Esophagus muscularis mucosa (tissue), 4 donors: ENCODE results near the gene ERBIN. TPM values are rescaled to one million over a fixed set of nuclear protein-coding genes. Genes with fewer than 3 reads are reported as not detected.
"Not testable (repeated sequence)": the region's sequence is repeated elsewhere in the genome, so short reads cannot be mapped to it uniquely, and the experiment has no call there.

ENCODE experiments used
- DNase-seq: peaks from one replicate; pipeline ENCODE4 v3.0.0-alpha.2; 2017; ENCODE audit errors: extremely low spot score
- H3K27ac ChIP-seq, 4 donors: fragments of 200-600 bp; sonication (generic); replicated peaks in 1 of 4; 1 replicate in 3 of 4; 2 replicates in 1 of 4; pipeline ENCODE4 v1.5.1; 2016 to 2019; ENCODE audit warnings: mild to moderate bottlenecking in 1 of 4
- H3K27me3 ChIP-seq, 4 donors: fragments of 200-600 bp; sonication (generic); one replicate each; pipeline versions ENCODE4 v1.5.1 to v1.6.0; 2016 to 2019
- H3K36me3 ChIP-seq, 4 donors: fragments of 200-600 bp; sonication (generic); one replicate each; pipeline ENCODE4 v1.5.1; 2016 to 2019
- H3K4me1 ChIP-seq, 4 donors: fragments of 200-600 bp; sonication (generic); one replicate each; pipeline ENCODE4 v1.5.1; 2016 to 2019
- H3K4me3 ChIP-seq, 4 donors: fragments of 200-600 bp; sonication (generic); 1 replicate in 2 of 4; 2 replicates in 2 of 4; pipeline ENCODE4 v1.5.1; 2016 to 2019; ENCODE audit warnings: mild to moderate bottlenecking in 4 of 4, moderate library complexity in 1 of 4
- H3K9me3 ChIP-seq, 4 donors: fragments of 200-600 bp; sonication (generic); 1 replicate in 3 of 4; 2 replicates in 1 of 4; pipeline ENCODE4 v1.5.1; 2016 to 2019
- CTCF ChIP-seq, 3 experiments: fragments of 200-600 bp in 2 of 3; fragments of 450-650 bp in 1 of 3; sonication (generic) in 2 of 3; IDR thresholded peaks; one replicate each; pipeline ENCODE4 v1.5.1; 2017 to 2019; ENCODE audit warnings: antibody characterized with exemption in 3 of 3, mild to moderate bottlenecking in 2 of 3, moderate library complexity in 1 of 3
- EP300 ChIP-seq: sonication (generic); formaldehyde crosslinking; IDR thresholded peaks from one replicate; pipeline ENCODE4 v1.6.1; 2017; ENCODE audit warnings: antibody characterized with exemption
- POLR2A ChIP-seq: fragments of 450-650 bp; IDR thresholded peaks from one replicate; pipeline ENCODE4 v1.6.1; 2017; ENCODE audit warnings: antibody characterized with exemption, moderate library complexity, mild to moderate bottlenecking, low read depth
- POLR2AphosphoS5 ChIP-seq, 2 donors: sonication (generic); formaldehyde crosslinking; IDR thresholded peaks; one replicate each; pipeline ENCODE4 v1.6.1; 2017; ENCODE audit warnings: antibody characterized with exemption in 2 of 2
- WGBS: methylation state at CpG from one replicate; pipeline ENCODE4 v1.1.5; 2018; 5-methylcytosine and 5-hydroxymethylcytosine counted together
- intact Hi-C: fragments of 100-400 bp; cut with DNase I; formaldehyde crosslinking; loops from one replicate; pipeline ENCODE4 v1.15.1; 2023
- total RNA-seq, 4 donors: library from RNA; depleted of rRNA; stranded (reverse); fragments of >200 nt; gene quantifications; one replicate each; pipeline versions ENCODE4 v1.1.0 to v1.2.1, GENCODE V29; 2016

The ERBIN gene
- total RNA-seq, 4 donors from 2014 or later = 46.9 to 67.7 (median 55.2) TPM

DNA sequence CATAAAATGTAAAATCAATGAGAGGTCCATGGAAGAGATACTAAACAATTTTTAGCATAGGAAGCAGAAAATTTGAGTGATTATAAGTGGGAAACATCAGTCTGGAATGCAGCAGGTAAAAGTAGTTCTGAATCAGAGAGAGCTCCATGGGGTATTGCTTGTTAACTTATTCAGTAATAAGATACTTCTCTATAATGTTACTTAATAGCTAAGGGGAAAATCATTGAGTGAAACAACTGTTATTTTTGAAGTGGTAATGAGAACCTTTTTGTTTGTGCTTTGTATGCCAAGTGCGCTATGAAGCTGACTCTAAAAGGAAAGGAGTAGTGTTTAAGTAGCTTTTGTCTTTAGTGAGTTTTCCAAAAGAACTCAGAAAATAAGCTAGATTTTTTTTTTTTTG is 95.2 kb downstream of the ERBIN start:
- 100% methylated on average over 1 of the region's 1 CpG for WGBS
- Histone ChIP-seq H3K27ac (no peak overlapping the region), H3K27me3 (no peaks in the 10 kb centered on the region), H3K4me1 (no peaks in the 10 kb centered on the region), H3K9me3 (no peaks in the 10 kb centered on the region), H3K36me3 (peaks cover 0 to 40% (median 16%) of the 10 kb centered on the region in 4 donors), H3K4me3 (no peak overlapping the region)
- intact Hi-C loops = no loop called here
- no peak for DNase-seq
- TF ChIP-seq CTCF (IDR thresholded peaks at IDR 0.05) = no peak
- no peak for TF ChIP-seq POLR2AphosphoS5 (IDR thresholded peaks at IDR 0.05)
- TF ChIP-seq POLR2A = no peak
- no peak for TF ChIP-seq EP300

- WGBS = 100% methylated on average over 1 of the region's 1 CpG
Observed at GRCh38 chr5:66039296-66039695, 112.9 kb downstream of the ERBIN start.

DNA sequence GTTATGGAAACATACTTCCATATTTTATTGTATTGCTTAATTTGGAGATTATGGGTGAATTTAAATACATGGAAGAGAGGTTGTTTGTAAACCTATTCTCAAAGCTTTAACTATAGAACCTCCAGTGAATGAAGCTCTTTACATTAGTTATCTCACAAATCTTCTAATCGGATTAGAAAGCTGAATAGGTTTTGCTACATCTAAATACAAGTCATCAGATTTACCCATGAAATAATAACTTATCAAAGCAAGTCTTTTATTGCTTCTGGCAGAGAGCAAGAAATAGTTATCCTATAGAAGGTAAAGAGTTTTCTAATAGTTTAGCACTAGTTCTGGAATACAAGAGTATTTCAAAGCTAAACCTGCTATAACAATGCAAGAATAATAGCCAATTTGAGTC is 113.3 kb downstream of the ERBIN start:
- intact Hi-C loops = loop anchor here (10.0 kb wide), 1 partner anchor 115 kb away; the partner anchor contains the start of gene ERBIN
- Histone ChIP-seq H3K27ac (no peak overlapping the region), H3K4me3 (no peak overlapping the region), H3K36me3 (peaks cover 14 to 65% (median 48%) of the 10 kb centered on the region in 4 donors), H3K4me1 (peaks cover 0 to 9% (median 8%) of the 10 kb centered on the region in 4 donors), H3K9me3 (no peaks in the 10 kb centered on the region), H3K27me3 (no peaks in the 10 kb centered on the region)
- DNase-seq = no peak
- TF ChIP-seq EP300 = no peak
- TF ChIP-seq CTCF (IDR thresholded peaks at IDR 0.05) = no peak
- TF ChIP-seq POLR2A = no peak
- no peak for TF ChIP-seq POLR2AphosphoS5 (IDR thresholded peaks at IDR 0.05)
- 92% methylated on average over 1 of the region's 1 CpG for WGBS

More at GRCh38 chr5:66039296-66039695, 112.9 kb downstream of the ERBIN start:
- peaks cover 0 to 9% (median 8%) of the 10 kb centered on the region in 4 donors for H3K4me1 ChIP-seq
- no peak overlapping the region for H3K27ac ChIP-seq
- no peak overlapping the region for H3K4me3 ChIP-seq
- no peaks in the 10 kb centered on the region for H3K27me3 ChIP-seq
- H3K9me3 ChIP-seq = no peaks in the 10 kb centered on the region
- no peak for DNase-seq
- peaks cover 10 to 65% (median 46%) of the 10 kb centered on the region in 4 donors for H3K36me3 ChIP-seq
- no peak for TF ChIP-seq CTCF (IDR thresholded peaks at IDR 0.05)
- no peak for TF ChIP-seq POLR2A
- no peak for TF ChIP-seq POLR2AphosphoS5 (IDR thresholded peaks at IDR 0.05)
- TF ChIP-seq EP300 = no peak
- intact Hi-C loops = no loop called here

GRCh38 chr5:66041627-66042026 is 115.3 kb downstream of the ERBIN start:
- no peak for TF ChIP-seq POLR2AphosphoS5 (IDR thresholded peaks at IDR 0.05)
- no peak for TF ChIP-seq POLR2A
- no peak for TF ChIP-seq EP300
- no peak for TF ChIP-seq CTCF (IDR thresholded peaks at IDR 0.05)
- no peak for DNase-seq
- intact Hi-C loops = loop anchor here (10.0 kb wide), 1 partner anchor 117 kb away; the partner anchor contains the start of gene ERBIN
- 85% methylated on average over 1 of the region's 1 CpG for WGBS
- H3K4me1 ChIP-seq = peaks cover 0 to 9% (median 8%) of the 10 kb centered on the region in 4 donors
- H3K27me3 ChIP-seq = no peaks in the 10 kb centered on the region
- no peak overlapping the region for H3K4me3 ChIP-seq
- H3K36me3 ChIP-seq = peaks cover 25 to 66% (median 46%) of the 10 kb centered on the region in 4 donors
- H3K27ac ChIP-seq = no peak overlapping the region
- no peaks in the 10 kb centered on the region for H3K9me3 ChIP-seq

- DNase-seq = no peak
- no peaks in the 10 kb centered on the region for H3K27me3 ChIP-seq
- no peak for TF ChIP-seq POLR2AphosphoS5 (IDR thresholded peaks at IDR 0.05)
- no peak for TF ChIP-seq CTCF (IDR thresholded peaks at IDR 0.05)
- TF ChIP-seq EP300 = no peak
- intact Hi-C loops = no loop called here
- no peak overlapping the region for H3K4me3 ChIP-seq
- peaks cover 11 to 23% (median 17%) of the 10 kb centered on the region in 4 donors for H3K36me3 ChIP-seq
- no peaks in the 10 kb centered on the region for H3K9me3 ChIP-seq
- H3K4me1 ChIP-seq = no peaks in the 10 kb centered on the region
- 86% methylated on average over 1 of the region's 1 CpG for WGBS
- H3K27ac ChIP-seq = no peak overlapping the region
Observed at GRCh38 chr5:66057239-66057638, 130.9 kb downstream of the ERBIN start.

- intact Hi-C loops, H3K9me3 ChIP-seq, DNase-seq, H3K27me3 ChIP-seq, H3K4me3 ChIP-seq, H3K27ac ChIP-seq, H3K4me1 ChIP-seq: not testable (repeated sequence)
- H3K36me3 ChIP-seq = peaks cover 0 to 11% (median 5%) of the 10 kb centered on the region in 4 donors
- WGBS = 96% methylated on average over 3 of the region's 3 CpGs
Observed at GRCh38 chr5:66061320-66061719, 134.9 kb downstream of the ERBIN start.

GRCh38 chr5:66063061-66063460 is 136.7 kb downstream of the ERBIN start:
- intact Hi-C loops, H3K27me3 ChIP-seq, DNase-seq, H3K4me1 ChIP-seq, H3K9me3 ChIP-seq, H3K4me3 ChIP-seq, H3K27ac ChIP-seq: not testable (repeated sequence)
- WGBS = 97% methylated on average over 5 of the region's 13 CpGs
- H3K36me3 ChIP-seq = peaks cover 0 to 11% (median 5%) of the 10 kb centered on the region in 4 donors
